Fibroblast of skin of scalp (primary cell): ENCODE measurements around the gene ARVCF.

ENCODE experiments used
- DNase-seq: peaks from one replicate; pipeline ENCODE4 v3.0.0-alpha.2; 2013

ARVCF gene

GRCh38 chr22:19984851-19985811 is 31.5 kb downstream of the ARVCF start:
- no peak for DNase-seq

- peak; percentile 66 for DNase-seq
Measured at GRCh38 chr22:19984201-19984753, 32.3 kb downstream of the ARVCF start.

- DNase-seq = no peak
Measured at GRCh38 chr22:19983741-19984140, 32.9 kb downstream of the ARVCF start.

GRCh38 chr22:19982991-19983578 is 33.5 kb downstream of the ARVCF start:
- DNase-seq = no peak

GRCh38 chr22:19981961-19982920 is 34.4 kb downstream of the ARVCF start:
- no peak for DNase-seq

- DNase-seq = no peak
Measured at GRCh38 chr22:19981171-19981960, 35.3 kb downstream of the ARVCF start.

GRCh38 chr22:19980766-19981165 is 35.9 kb downstream of the ARVCF start:
- DNase-seq = no peak

- no peak for DNase-seq
Measured at GRCh38 chr22:19979712-19980493, 36.7 kb downstream of the ARVCF start.

- no peak for DNase-seq
Measured at GRCh38 chr22:19978748-19979147, 37.9 kb downstream of the ARVCF start.

- no peak for DNase-seq
Measured at GRCh38 chr22:19977296-19978243, 39.1 kb downstream of the ARVCF start.

- DNase-seq = no peak
Measured at GRCh38 chr22:19976671-19977070, 40.0 kb downstream of the ARVCF start.

GRCh38 chr22:19975707-19976035 is 41.0 kb downstream of the ARVCF start:
- DNase-seq = no peak

- DNase-seq = no peak
Measured at GRCh38 chr22:19974935-19975706, 41.5 kb downstream of the ARVCF start.

GRCh38 chr22:19974268-19974861 is 42.3 kb downstream of the ARVCF start:
- peak; percentile 55 for DNase-seq

GRCh38 chr22:19973551-19974267 is 42.9 kb downstream of the ARVCF start:
- no peak for DNase-seq

GRCh38 chr22:19972652-19973550 is 43.7 kb downstream of the ARVCF start:
- DNase-seq = no peak

GRCh38 chr22:19972251-19972650 is 44.4 kb downstream of the ARVCF start:
- DNase-seq = no peak
